NOMO-1 (cell line): Measurements from ENCODE around the gene ACOT12.
A peak's percentile ranks its signal among the peaks of the same experiment; 100 is the strongest.
"Not testable (repeated sequence)": the region's sequence is repeated elsewhere in the genome, so short reads cannot be mapped to it uniquely, and the experiment has no call there.

Source experiments
- DNase-seq, 2 experiments: peaks; one replicate each; lab custom pipeline; 2025; ENCODE audit not compliant: unreplicated experiment in 2 of 2; lab: John Stamatoyannopoulos, UW

ACOT12 gene

DNA sequence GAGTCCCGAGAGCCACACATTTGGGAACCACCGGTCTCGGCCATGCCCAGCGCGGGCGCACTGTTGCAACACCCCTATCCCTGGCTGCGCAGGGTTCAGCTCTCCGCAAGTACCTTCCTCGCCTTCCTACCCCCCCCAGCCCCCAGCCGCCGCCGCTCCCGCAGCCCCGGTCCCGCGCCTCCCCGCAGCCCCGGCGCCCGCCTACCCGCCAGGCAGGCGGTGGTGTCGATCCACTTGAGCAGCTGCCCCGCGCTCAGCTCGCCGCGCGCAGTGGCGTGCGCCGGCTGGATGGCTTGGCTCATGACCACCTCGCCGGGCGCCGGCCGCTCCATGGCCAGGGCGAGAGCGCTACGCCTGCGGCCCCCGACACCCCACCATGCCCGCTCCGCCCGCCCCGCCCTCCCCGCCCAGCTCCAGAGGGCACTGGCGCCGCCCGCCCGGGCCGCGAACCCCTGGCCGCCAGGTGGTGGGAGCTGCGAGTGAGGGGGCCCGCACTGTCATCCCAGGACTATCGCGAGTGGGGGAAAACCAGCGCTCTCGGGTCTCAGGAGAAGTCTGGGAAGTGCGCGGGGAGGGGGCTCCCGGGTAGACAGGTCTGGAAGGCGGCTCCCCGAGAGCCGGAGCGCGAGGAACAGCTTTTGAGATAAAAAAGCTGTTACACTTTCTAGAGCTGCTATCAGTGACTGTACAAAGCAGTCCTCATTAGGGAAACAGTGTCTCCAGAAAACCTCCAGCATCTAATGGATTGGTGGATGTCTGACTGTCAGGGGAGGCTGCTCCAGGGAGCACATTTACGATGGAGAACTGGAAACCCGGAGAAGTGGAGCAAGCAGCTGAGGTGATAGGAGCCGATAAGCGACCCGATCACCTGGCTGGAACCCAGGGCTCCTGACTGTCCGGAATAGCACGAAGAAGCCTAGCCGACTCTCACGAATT lies at the start of gene ACOT12:
Gene ACOT12 (minus strand): TSS at position 352 of the 936 bp plus-strand sequence. CDS start 20 bp downstream, at position 332.
- no peak for DNase-seq

DNA sequence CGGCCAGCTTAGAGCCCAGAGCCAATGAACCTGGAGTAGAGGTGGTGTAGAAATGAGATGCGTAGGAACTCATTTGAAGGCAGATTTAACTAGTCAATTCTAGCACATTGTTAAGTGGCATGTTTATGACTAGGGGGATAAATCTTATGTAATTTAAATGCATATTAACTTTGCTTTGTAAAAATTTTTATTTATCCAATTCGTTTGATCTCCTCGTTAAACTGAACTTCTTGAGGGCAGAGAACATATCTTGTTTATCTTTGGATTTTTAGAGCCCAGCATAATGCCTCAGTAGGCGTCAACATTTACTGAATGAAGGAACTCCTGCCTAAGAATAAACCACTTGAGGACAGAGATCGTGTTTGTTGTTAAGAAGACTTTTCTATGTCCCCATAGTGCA lies 41.1 kb upstream of the ACOT12 start:
- DNase-seq: no peak

DNA sequence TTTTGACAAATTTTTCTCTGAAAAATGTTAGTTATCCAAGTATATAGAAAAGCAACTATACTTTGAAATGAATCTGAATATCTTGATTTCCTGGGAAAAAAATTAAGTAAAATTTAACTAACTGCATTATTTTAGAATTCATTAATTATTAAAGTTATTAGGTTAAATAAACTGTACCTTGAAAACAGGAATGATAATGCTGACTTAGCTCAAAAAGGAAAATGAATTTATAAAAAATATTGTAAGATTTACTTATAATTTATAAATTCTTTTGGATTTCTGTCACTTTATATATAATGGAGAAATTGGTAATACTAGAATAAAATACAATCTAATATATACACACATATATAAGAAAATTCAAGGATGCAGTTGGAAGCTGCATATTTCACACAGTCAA lies 36.1 kb upstream of the ACOT12 start:
- DNase-seq: no peak

DNA sequence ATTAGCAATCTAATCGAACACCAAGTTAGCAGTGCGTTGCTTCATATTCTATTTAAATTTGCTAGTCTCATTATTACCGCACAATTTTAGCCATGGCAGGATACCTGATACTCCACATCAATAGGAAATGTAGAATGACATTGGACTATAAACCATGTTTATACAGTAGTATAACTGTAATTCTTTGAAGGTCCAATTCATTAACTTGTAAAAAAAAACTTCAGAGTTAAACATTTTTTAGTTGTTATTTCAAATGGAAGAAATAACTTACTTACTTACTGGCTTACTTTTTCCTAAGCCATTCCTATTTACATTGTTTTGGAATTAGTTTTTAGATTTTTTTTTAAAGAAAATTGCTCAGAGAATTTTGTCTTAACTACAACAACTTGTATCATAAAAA lies 35.4 kb upstream of the ACOT12 start:
- no peak for DNase-seq

DNA sequence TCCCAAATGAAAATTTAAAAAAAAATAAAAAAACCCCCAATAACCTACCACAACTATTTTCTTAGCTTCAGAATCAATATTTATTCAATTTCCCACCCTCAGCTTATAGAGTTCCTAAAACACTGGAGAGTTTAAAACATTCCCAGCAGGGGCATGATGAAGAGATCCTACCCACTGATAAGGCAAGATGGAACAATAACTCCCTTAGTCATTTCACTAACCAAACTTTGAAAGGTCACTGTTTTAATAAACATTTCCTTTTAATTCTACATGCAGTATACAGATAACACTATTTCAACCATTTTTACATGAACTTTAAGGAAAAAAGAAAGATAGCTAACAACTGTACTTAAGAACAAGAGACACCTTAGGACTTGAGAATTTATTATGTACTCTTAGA lies 34.9 kb upstream of the ACOT12 start:
- DNase-seq: no peak

DNA sequence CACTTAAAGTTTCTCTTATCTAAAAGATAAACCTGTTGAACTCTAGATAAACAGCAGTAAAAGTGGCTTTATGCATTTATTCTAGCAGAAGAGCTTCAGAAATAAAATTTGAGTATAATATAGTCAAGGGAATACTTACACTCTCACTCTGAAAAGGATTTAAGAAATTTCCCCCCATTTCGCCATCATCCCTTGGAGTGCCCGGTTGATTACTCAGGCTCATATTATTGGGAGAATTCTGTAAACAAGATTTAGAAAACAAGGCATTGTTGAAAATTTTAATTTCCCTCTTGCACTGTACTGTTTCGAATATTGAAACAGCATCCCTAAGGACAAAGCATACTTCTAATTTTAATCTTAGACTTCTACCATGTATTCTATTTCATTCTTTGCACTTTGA lies 34.5 kb upstream of the ACOT12 start:
- no peak for DNase-seq

DNA sequence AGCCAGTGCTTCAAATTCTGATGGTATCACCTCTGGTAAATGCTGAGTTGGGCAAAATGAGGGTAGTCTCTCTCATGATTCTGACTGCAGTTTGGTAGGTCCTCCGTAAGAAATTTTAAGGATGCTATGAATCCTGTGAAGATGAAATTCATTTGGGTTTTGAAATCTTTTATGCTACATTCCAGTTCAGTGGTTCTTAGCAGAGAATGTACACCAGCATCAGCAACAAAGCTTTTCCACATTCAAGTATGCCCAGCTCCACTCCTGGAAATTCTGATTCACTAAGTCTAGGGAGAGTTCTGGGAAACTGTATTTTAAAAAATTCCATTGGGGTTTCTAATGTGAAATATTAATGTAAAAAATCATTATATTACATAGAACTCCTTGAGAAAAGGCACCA lies 33.6 kb upstream of the ACOT12 start:
- no peak for DNase-seq

DNA sequence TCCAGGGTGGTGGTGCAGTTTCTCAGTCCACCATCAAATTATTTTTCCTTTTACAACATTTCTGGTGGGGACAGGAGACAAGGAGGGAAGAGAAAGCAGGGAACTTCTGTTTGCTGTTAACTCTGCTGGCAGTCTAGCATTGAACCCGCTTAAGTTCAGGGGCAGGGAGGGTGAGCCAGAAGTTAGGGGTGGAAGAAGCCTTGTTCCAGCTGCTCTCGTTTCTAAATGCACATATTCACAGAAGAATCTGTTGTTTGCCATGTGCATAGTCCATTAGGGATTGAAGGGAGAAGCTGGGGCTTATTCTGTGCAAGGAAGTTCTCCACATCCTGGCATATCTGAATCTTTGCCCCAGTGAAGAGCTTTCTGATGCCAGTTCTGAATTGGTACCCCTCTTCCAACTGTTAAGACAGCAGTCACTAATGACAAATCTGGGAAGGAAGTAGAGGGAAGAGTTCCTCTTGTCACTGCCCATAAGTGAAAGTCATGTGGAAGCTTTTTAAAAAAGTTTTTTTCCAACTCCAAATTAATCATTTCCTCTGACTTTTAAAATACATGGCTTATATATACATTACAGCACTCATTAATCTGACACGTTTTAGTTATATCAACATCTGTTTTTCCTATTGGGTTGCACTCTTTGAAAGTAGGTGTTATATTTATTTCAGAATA lies 32.6 kb upstream of the ACOT12 start:
- no peak for DNase-seq

DNA sequence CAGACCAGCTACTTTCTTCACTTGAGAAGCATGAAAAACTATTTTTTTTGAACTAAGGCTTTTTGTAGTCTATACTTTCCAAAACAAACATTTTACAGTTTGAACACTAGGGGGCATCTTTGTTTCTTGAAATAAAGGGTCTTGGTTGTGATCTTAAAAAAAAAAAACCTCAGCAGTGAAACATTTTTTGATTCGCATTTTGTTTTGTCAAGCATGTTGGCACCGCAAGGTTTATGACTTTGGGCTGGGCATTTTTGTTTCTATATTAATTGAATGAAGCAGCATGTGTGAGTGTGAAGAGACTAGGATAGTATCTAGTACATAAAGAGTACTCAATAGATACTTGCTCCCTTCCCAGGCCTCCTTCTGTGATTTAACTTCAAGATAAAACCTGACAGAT lies 31.6 kb upstream of the ACOT12 start:
- DNase-seq: peak; percentile 3 to 47

DNA sequence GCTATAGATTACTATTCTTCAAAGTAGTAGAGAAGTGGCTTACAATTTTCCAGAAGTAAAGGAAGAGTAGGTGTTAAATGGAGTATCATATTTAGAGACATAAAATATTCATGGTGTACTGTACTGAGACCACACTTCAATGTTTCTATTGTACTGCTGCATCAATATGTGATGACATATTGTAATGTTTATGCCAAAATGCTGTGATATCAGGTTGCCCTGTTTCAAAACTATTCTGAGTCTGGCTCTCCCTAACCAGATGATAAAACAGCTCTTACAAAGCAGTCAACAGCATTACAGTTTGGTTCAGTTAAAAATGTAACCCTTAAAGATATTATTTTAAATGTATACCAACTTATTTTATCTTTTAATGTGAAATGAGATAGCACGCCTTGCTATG lies 30.8 kb upstream of the ACOT12 start:
- DNase-seq: no peak

DNA sequence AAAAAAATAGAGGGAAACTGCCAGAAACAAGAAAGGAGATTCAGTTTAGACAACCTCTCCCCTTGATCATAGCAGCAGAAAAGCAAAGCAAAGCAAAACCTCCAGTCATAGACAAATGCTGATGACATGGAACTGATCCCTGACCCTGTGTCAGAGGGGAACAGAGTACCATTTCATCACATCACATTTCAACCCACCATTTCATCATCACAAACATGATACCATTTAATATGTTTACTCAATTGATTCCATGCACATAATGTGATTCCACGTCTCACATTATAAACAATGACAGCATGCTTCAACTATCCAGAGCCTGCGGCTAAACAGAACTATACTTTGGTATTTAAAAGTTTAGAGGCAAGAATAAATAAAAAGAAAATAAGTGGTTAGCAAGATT lies 28.7 kb upstream of the ACOT12 start:
- DNase-seq: no peak

DNA sequence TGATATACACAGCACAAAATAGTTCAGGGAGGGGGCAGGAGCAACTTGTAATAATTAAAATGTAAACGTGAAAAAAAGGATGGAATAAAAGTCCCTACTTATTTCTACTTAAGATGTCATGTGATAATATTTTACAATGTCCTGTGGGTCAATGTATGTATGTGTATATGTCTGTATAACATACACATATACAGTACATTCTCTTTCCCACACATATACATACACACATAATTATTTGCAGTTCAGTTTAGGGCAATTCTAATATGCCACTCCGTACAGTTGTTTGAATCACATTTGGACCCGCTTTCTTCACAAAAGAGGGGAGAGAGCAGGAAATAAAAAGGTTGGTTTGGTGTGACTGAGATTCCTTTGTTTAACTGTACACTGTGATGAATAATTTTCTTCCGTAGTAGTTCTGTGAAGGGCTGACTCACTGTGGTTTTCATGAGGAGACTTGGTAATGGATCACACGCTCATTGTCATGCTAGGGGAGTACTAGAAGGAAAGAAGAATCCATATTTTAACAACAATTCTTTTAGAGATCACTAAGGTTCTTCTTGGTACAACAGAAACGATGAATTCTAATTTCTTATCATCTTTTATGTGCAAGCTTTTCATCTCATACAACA lies 26.2 kb upstream of the ACOT12 start:
- DNase-seq: peak in 1 of 2 experiments; percentile 73

DNA sequence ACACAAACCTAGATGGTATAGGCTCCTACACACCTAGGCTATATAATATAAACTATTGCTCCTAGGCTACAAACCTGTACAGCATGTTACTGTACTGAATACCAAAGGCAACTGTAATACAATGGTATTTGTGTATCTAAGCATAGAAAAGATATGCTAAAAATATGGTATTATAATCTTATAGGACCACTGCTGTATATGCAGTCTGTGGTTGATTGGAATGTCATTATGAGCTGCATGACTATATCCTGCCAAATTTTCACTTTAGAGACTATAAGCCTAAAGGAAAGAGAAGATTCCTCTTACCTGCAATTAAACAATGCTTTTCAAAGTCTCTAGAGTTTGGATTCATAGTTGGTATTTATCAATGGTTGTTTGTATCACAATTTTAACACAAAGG lies 24.7 kb upstream of the ACOT12 start:
- no peak for DNase-seq

DNA sequence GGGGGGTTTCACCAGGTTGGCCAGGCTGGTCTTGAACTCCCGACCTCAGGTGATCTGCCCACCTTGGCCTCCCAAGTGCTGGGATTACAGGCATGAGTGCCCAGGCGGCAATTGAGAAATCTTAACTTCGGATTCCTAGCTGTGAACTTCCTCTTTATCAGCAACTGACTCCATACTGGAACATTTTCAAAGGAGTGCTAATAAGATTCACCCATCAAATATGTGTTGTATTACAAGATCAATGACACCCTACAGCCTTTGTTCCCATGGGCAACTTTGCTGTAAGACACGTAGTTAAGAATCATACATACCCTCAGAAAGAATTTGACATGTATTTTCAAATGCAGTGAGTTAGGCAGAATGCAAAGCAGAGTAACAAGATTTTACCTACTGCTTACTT lies 23.1 kb upstream of the ACOT12 start:
- DNase-seq: no peak

DNA sequence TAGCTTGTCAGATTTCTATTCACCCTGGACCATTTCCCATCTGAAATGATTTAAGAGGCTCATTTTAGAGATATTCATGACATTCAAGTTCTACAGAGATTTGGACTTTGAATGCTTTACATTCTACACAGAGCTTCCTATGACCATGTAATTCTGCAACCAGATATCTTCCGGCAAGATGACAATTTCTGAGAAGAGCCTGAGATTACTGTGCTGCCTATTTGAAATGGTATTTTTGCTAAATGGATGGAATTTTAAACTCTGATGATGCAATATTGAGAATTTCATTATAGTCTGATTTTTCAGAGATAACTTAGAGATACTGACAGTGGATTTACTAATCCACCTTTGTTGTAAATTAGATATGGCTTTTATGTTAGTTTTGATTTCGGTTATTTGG lies 16.0 kb upstream of the ACOT12 start:
- DNase-seq: no peak

DNA sequence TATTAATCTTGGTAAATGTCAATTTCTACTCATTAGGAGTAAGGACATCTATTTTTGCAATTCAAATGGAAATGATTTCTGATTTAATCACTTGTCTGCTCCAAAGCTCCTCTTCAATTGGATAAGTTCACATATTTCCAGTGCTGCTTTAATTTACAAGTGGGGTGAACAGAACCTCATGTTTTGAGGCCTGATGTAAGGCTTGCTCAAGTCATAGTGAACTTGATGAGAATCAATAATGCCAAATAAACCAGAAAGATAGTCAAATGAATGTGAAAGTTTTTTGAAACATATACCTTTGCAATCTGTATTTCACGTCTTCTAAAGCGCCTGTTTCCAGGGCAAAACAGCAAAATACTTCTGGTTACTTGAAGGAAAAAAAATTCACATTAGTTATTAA lies 15.4 kb upstream of the ACOT12 start:
- DNase-seq: no peak

DNA sequence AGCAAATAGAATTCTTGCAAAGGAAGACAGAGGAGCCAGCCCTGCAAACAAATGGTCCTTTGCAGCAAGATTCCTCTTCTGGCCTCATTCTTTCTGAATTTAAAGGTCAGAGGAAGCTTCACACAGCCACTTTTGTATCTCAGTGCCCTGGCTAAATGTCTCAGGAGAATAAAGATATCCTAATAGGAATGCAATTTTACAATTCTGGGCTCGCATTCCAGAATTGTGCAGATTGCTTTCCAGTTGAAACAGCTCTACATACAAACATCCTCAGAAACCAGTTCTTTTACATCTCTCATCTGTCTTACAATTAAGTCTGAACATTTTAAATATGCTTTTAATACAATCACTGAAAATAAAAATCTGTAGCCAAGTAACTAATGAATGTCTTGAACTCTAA lies 14.6 kb upstream of the ACOT12 start:
- no peak for DNase-seq

DNA sequence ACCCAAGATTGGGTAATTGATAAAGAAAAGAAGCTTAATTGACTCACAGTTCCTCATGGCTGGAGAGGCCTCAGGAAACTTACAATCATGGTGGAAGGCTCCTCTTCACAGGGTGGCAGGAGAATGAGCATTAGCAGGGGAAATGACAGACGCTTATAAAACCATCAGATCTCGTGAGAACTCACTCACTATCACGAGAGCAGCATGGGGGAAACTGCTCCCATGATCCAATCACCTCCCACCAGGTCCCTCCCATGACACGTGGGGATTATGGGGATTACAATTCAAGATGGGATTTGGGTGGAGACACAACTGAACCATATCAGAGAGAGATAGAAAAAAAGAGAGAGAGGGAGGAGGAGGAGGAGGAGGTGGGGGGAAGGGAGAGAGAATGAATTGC lies 13.9 kb upstream of the ACOT12 start:
- not testable (repeated sequence) for DNase-seq

DNA sequence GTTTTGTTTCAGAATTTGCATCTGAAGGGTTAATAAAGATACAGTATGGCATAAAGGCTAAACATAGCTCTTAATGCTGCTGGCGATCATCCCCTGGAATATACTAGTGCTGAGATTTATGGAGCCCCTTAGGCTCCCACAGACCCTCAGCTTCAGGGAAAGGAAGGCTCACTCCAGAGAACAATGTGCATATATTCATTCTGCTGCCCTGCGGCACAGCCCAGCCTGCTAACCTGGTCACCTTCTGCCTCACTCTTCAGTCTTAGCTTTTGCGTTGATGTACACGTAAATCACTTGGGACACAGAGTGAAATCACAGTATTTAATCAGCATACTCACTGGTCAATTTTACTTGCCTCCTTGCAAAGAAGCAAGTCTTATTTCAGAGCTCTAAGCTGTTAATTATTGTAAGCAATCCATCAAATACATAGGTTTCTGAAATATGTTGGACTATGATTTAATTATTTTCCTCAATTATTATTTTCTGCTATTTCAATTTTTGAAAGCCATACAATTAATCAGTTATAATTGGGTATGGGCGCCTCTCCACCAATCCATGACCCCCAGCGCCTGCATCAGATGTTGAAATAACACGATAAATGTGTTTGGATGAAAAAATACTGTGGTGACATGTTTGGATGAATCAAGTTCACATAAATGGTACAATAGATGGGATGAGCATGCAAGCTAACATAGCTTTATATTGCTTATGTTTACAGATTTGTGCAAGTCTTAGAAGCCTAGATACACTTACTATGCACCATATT lies 11.4 kb upstream of the ACOT12 start:
- DNase-seq: no peak

DNA sequence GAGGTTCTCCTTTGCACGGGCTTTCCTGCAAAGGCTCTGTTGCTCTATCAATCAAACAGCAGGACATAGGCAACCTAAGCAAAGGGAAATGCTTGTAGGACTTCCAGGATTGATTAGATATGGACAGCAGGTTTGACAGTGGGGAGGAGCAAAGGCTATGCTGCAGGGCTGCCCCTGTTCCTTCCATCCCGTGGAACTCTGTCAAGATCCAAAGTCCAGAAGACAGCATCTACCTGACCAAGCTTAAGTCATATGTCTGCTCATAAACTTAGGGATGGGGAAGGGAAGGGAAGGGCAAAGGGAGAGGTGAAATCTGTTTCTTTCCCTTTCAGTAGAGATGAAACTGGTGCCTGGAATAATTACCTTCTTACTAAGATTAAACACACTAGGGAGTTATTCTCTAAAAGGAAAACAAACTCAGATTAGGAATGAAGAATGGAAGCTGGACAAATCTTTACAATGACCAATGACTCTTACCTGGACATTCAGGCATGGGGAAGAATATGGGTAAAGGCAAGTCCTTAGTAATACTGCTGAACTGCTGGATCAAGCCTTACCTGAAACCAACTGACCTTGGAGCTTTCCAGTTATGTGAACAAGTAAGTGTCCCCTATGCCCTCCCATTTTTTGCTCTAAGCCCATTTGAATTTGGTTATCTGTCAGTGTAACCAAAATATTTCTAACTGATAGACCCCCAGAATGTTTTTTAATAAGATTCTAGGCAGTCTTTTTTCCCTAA lies 8.4 kb upstream of the ACOT12 start:
- no peak for DNase-seq
